M059J (cell line): ENCODE results near the gene OR9A2. TPM values are rescaled to one million over a fixed set of nuclear protein-coding genes. Genes with fewer than 3 reads are reported as not detected.

Experiments
- total RNA-seq: library from RNA; depleted of rRNA; stranded (reverse); fragments of >200 nt; shearing (Covaris generic); gene quantifications from 2 replicates; pipeline ENCODE4 v1.2.3, GENCODE V29; 2014; rRNA removed

OR9A2 gene
- total RNA-seq, 1 experiment from 2014 or later: not detected

Other genes starting within 250 kb of the OR9A2 start
- 0.02 TPM in 1 of 2 replicates, not detected in the other for gene EPHB6, start 172.1 kb downstream of the OR9A2 start, total RNA-seq
- not detected in 2 replicates for gene TRPV6, start 141.4 kb downstream of the OR9A2 start, total RNA-seq
- gene TRPV5, start 93.4 kb downstream of the OR9A2 start, total RNA-seq: not detected in 2 replicates
- gene LLCFC1, start 87.6 kb downstream of the OR9A2 start, total RNA-seq: not detected in 2 replicates
- gene KEL, start 64.8 kb downstream of the OR9A2 start, total RNA-seq: 3.9 TPM in 1 of 2 replicates, not detected in the other
- not detected in 2 replicates for gene OR6V1, start 25.2 kb upstream of the OR9A2 start, total RNA-seq
- not detected in 2 replicates for gene PIP, start 104.9 kb upstream of the OR9A2 start, total RNA-seq
- not detected in 2 replicates for gene TAS2R39, start 156.3 kb upstream of the OR9A2 start, total RNA-seq
- not detected in 2 replicates for gene TAS2R40, start 194.9 kb upstream of the OR9A2 start, total RNA-seq
- 127 and 133 TPM in 2 replicates for gene GSTK1, start 236.3 kb upstream of the OR9A2 start, total RNA-seq